ENCODE data around the gene TRIM13.
"Not testable (repeated sequence)": the region's sequence is repeated elsewhere in the genome, so short reads cannot be mapped to it uniquely, and the experiment has no call there.

Gene TRIM13

GRCh38 chr13:49996951-49997895 lies at the start of gene TRIM13:
Gene TRIM13 (plus strand): TSS chr13:49997042. CDS start chr13:50011941, 14,899 bp downstream.
- no peak for TF ChIP-seq GATA1 (IDR thresholded peaks at IDR 0.05; ENCODE audit: low read depth, low read length)
- TF ChIP-seq POLR2A (IDR thresholded peaks at IDR 0.05; ENCODE audit: low read length): peak; percentile 77
- peak; percentile 94 to 96 for DNase-seq

GRCh38 chr13:49948777-49949270 lies 48.0 kb upstream of the TRIM13 start:
- not testable (repeated sequence) for DNase-seq

GRCh38 chr13:49951754-49952535 lies 44.9 kb upstream of the TRIM13 start:
- TF ChIP-seq GATA1 (IDR thresholded peaks at IDR 0.05; ENCODE audit: low read depth, low read length): no peak
- no peak for TF ChIP-seq POLR2A (IDR thresholded peaks at IDR 0.05; ENCODE audit: low read length)
- DNase-seq: no peak

- TF ChIP-seq POLR2A (IDR thresholded peaks at IDR 0.05; ENCODE audit: low read length) (no peak), GATA1 (IDR thresholded peaks at IDR 0.05; ENCODE audit: low read depth, low read length) (no peak)
- no peak for DNase-seq
These were observed 43.3 kb upstream of the TRIM13 start for GRCh38 chr13:49953560-49953959.

GRCh38 chr13:49954674-49955455 lies 42.0 kb upstream of the TRIM13 start:
- TF ChIP-seq POLR2A (IDR thresholded peaks at IDR 0.05; ENCODE audit: low read length) (no peak), GATA1 (IDR thresholded peaks at IDR 0.05; ENCODE audit: low read depth, low read length) (no peak)

GRCh38 chr13:49956131-49956530 lies 40.7 kb upstream of the TRIM13 start:
- TF ChIP-seq POLR2A (IDR thresholded peaks at IDR 0.05; ENCODE audit: low read length) (no peak), GATA1 (IDR thresholded peaks at IDR 0.05; ENCODE audit: low read depth, low read length) (no peak)
- DNase-seq: no peak

More at GRCh38 chr13:49954674-49955455, 42.0 kb upstream of the TRIM13 start:
- DNase-seq: no peak

- TF ChIP-seq POLR2A (IDR thresholded peaks at IDR 0.05; ENCODE audit: low read length) (no peak), GATA1 (IDR thresholded peaks at IDR 0.05; ENCODE audit: low read depth, low read length) (no peak)
These were observed 38.5 kb upstream of the TRIM13 start for GRCh38 chr13:49958321-49958720.

GRCh38 chr13:49967456-49967855 lies 29.4 kb upstream of the TRIM13 start:
- DNase-seq: no peak
- no peak for TF ChIP-seq POLR2A (IDR thresholded peaks at IDR 0.05; ENCODE audit: low read length)
- TF ChIP-seq GATA1 (IDR thresholded peaks at IDR 0.05; ENCODE audit: low read depth, low read length): no peak

More at GRCh38 chr13:49958321-49958720, 38.5 kb upstream of the TRIM13 start:
- no peak for DNase-seq

GRCh38 chr13:49972709-49973108 lies 24.1 kb upstream of the TRIM13 start:
- no peak for DNase-seq
- TF ChIP-seq POLR2A (IDR thresholded peaks at IDR 0.05; ENCODE audit: low read length) (no peak), GATA1 (IDR thresholded peaks at IDR 0.05; ENCODE audit: low read depth, low read length) (no peak)

GRCh38 chr13:49975826-49976225 lies 21.0 kb upstream of the TRIM13 start:
- no peak for DNase-seq
- TF ChIP-seq POLR2A (IDR thresholded peaks at IDR 0.05; ENCODE audit: low read length): no peak
- TF ChIP-seq GATA1 (IDR thresholded peaks at IDR 0.05; ENCODE audit: low read depth, low read length): no peak

GRCh38 chr13:49976314-49977258 lies 20.3 kb upstream of the TRIM13 start:
- peak; percentile 77 to 88 for DNase-seq
- TF ChIP-seq POLR2A (IDR thresholded peaks at IDR 0.05; ENCODE audit: low read length) (no peak), GATA1 (IDR thresholded peaks at IDR 0.05; ENCODE audit: low read depth, low read length) (no peak)

- TF ChIP-seq POLR2A (IDR thresholded peaks at IDR 0.05; ENCODE audit: low read length): no peak
- no peak for TF ChIP-seq GATA1 (IDR thresholded peaks at IDR 0.05; ENCODE audit: low read depth, low read length)
These were observed 18.9 kb upstream of the TRIM13 start for GRCh38 chr13:49977992-49978391.

More at GRCh38 chr13:49977992-49978391, 18.9 kb upstream of the TRIM13 start:
- DNase-seq: no peak
